HepG2 (cell line): ENCODE data around the gene RPTOR.

Experiments used
- CCAR2 ChIP-seq: fragments of 200-400 bp; formaldehyde crosslinking; optimal IDR thresholded peaks from 2 replicates; pipeline ENCODE3; 2018; ENCODE audit warnings: low read depth, mild to moderate bottlenecking, low read length, moderate library complexity
- JUN ChIP-seq: sonication (generic); formaldehyde crosslinking; IDR thresholded peaks from 2 replicates; pipeline ENCODE4 v1.4.0; 2020; ENCODE audit warnings: mild to moderate bottlenecking, missing genetic modification reagents
- NFIC ChIP-seq: IDR thresholded peaks from 2 replicates; pipeline ENCODE4 v1.6.1; 2012; ENCODE audit warnings: mild to moderate bottlenecking, low read length, inconsistent platforms
- POLR2AphosphoS5 ChIP-seq: IDR thresholded peaks from 2 replicates; pipeline ENCODE4 v1.6.1; 2012; ENCODE audit warnings: low read depth, low read length
- SUZ12 ChIP-seq: fragments of 150-350 bp; IDR thresholded peaks from 2 replicates; pipeline ENCODE4 v1.6.1; 2014; ENCODE audit warnings: low read depth, low read length

DNA sequence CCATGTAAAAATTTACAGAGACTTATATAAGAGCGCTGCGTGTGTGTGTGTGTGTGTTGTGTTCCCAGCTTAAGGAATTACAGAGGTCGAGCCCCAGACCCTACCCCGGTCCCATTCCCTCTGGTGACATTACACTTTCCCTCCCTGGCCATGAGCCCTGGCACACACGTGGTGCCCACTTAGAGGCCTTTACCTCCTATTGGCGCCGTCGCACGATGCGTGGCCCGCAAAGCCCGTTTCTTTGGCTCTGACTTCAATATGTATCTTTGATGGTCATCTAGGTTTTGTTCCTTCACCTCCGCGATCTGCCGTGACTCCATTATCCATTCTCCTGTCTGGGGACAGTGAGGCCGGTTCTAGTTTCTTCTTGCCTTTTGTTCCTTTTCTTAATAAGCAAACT lies 350.1 kb downstream of the RPTOR start:
- no peak for TF ChIP-seq NFIC
- no peak for TF ChIP-seq POLR2AphosphoS5
- no peak for TF ChIP-seq CCAR2
- no peak for TF ChIP-seq JUN (CRISPR knock-in tag)
- TF ChIP-seq SUZ12: no peak
